GM19099 (cell line): Measurements from ENCODE around the gene TCF12.

ENCODE experiments used
- POLR2A ChIP-seq: IDR thresholded peaks from 3 replicates; pipeline ENCODE4 v1.6.1; 2011; ENCODE audit warnings: low read depth; ENCODE audit not compliant: insufficient read length; ENCODE audit errors: extremely low read depth

The TCF12 gene

GRCh38 chr15:57189466-57189865 lies 271.0 kb downstream of the TCF12 start:
- no peak for TF ChIP-seq POLR2A

DNA sequence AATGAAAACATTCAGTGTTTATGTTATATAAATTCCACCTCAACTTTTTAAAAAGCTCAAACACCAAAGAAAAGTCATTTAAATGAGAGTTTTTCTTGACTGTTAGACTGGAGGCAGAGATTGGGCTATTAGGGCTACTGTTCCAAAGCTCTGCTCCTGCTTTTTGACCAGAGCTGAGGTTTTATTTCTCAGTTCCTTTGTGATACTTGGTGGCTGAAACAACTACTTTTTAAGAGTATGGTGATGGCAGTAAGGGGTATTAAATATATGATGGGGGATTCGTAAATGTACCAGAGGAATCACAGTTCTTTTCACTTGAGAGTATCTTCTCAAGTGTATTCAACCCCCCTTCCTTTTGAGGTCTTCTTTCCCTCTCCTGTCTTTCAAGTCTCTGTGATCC lies 271.8 kb downstream of the TCF12 start:
- TF ChIP-seq POLR2A = no peak

- TF ChIP-seq POLR2A = no peak
These were observed 274.7 kb downstream of the TCF12 start for GRCh38 chr15:57193161-57193560.

DNA sequence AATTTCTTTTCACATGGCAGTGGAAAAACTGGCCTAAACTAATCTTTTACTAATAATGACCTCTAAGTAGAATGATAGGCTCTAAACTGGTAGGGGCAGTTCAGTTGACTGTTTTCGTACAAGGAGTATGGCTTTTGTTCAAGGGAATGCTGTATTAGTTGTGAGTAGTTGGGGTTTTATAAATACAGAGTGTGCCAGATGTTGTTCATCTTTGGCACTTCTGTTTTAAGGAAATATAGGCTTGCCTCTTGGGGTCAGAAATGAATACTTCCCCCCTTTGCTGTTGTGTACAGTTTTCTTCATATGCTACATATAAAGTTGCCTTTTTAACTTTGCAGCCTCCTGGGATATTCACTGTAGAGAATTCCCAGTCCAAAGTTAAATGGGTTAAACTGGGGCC lies 276.9 kb downstream of the TCF12 start:
- no peak for TF ChIP-seq POLR2A

GRCh38 chr15:57196865-57197264 lies 278.4 kb downstream of the TCF12 start:
- no peak for TF ChIP-seq POLR2A

GRCh38 chr15:57198131-57198530 lies 279.7 kb downstream of the TCF12 start:
- TF ChIP-seq POLR2A = no peak

GRCh38 chr15:57198654-57199291 lies 280.3 kb downstream of the TCF12 start:
- no peak for TF ChIP-seq POLR2A

- TF ChIP-seq POLR2A = no peak
These were observed 283.1 kb downstream of the TCF12 start for GRCh38 chr15:57201578-57201977.

DNA sequence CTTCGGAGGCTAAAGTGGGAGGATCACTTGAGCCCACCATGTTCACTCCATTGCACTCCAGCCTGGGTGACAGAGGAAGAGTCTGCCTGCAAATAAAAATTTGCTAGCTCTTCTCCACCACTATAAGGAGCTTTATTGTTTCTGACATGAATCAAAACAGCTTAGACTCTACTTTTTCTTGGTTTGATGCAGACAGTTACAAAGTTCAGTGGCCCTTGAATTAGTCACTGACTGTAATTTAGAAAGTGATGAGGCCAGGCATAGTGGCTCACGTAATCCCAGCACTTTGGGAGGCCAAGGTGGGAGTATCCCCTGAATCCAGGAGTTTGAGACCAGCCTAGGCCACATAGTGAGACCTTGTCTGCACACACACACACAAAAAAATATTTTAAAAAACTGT lies 285.5 kb downstream of the TCF12 start:
- TF ChIP-seq POLR2A = no peak

DNA sequence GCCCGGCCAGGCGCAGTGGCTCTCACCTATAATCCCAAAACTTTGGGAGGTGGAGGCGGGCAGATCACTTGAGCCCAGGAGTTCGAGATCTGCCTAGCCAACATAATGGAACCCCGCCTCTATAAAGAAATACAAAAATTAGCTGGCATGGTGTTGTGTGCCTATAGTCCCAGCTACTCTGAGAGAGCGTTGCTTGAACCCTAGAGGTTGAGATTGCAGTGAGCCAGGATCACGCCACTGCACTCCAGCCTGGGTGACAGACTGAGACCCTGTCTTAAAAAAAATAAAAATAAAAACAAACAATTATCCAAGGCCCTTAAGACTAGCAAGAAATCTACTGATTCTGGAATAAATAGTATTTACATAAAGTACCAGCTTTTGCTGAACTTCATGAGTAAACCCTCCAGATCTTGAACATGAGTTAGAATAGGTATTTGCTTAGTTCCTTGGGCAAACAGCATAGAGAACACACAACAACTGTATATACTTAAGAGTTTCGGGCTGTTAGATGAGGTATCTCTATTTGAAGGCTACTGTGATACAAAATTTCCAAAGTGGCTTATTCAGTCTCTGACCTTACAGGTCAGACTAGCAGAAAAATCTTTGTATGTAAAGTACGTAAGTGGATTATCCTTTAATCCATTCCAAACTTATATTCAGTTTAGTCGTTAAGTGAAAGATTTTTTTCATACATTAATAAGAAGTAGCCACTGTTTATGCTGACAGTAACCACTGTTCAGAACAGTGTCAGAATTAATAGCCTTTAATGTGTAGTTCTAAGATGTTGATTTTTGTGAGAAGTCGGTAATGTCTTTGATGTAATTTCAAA lies 286.8 kb downstream of the TCF12 start:
- TF ChIP-seq POLR2A = no peak

- no peak for TF ChIP-seq POLR2A
These were observed 287.6 kb downstream of the TCF12 start for GRCh38 chr15:57205996-57206395.

- no peak for TF ChIP-seq POLR2A
These were observed 295.4 kb downstream of the TCF12 start for GRCh38 chr15:57213862-57214261.

GRCh38 chr15:57215326-57215725 lies 296.9 kb downstream of the TCF12 start:
- TF ChIP-seq POLR2A = no peak

DNA sequence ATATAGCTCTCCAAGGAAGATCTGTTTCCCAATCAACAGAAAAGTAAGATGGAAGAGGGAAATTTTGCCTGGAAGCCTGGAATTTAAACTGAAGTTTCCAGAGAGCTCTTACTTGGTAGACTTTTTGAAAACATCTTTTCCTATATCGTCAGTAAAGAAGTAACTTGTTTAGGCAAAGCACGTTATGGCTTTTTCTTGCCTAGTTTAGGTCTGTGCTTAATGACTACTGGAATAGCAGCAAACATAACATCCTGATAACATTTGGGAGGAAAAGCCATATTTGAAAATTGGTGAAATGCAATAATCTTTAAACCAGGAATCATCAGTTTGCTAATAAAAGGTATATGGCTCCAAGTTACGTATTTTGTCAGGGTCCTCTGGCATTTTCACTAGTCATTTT lies 297.4 kb downstream of the TCF12 start:
- TF ChIP-seq POLR2A = no peak

- no peak for TF ChIP-seq POLR2A
These were observed 297.8 kb downstream of the TCF12 start for GRCh38 chr15:57216288-57216687.
